ENCODE measurements around the gene PDE6C.

PDE6C gene

GRCh38 chr10:93599335-93599734 lies 13.0 kb upstream of the PDE6C start:
- H3K4me3 ChIP-seq (ENCODE audit: low read depth, low read length): no peak overlapping the region
- DNase-seq (ENCODE audit: low read depth): no peak
- TF ChIP-seq CTCF (IDR thresholded peaks at IDR 0.05; ENCODE audit: low read depth, low read length, missing control alignments): no peak

GRCh38 chr10:93599778-93600177 lies 12.6 kb upstream of the PDE6C start:
- no peak for TF ChIP-seq CTCF (IDR thresholded peaks at IDR 0.05; ENCODE audit: low read depth, low read length, missing control alignments)
- DNase-seq (ENCODE audit: low read depth): no peak
- no peak overlapping the region for H3K4me3 ChIP-seq (ENCODE audit: low read depth, low read length)

GRCh38 chr10:93600446-93601145 lies 11.7 kb upstream of the PDE6C start:
- DNase-seq (ENCODE audit: low read depth): no peak
- no peak for TF ChIP-seq CTCF (IDR thresholded peaks at IDR 0.05; ENCODE audit: low read depth, low read length, missing control alignments)
- no peak overlapping the region for H3K4me3 ChIP-seq (ENCODE audit: low read depth, low read length)

GRCh38 chr10:93601146-93601773 lies 11.1 kb upstream of the PDE6C start, which contains the start of gene RBP4:
TSS of gene RBP4 (minus strand) at chr10:93601235. CDS start at chr10:93601028, 207 bp downstream.
- TF ChIP-seq CTCF (IDR thresholded peaks at IDR 0.05; ENCODE audit: low read depth, low read length, missing control alignments): no peak
- H3K4me3 ChIP-seq (ENCODE audit: low read depth, low read length): no peak within 1 kb of the TSS
- no peak for DNase-seq (ENCODE audit: low read depth)

GRCh38 chr10:93601774-93602162 lies 10.6 kb upstream of the PDE6C start:
- no peak overlapping the region for H3K4me3 ChIP-seq (ENCODE audit: low read depth, low read length)
- DNase-seq (ENCODE audit: low read depth): no peak
- no peak for TF ChIP-seq CTCF (IDR thresholded peaks at IDR 0.05; ENCODE audit: low read depth, low read length, missing control alignments)

GRCh38 chr10:93603023-93603422 lies 9.3 kb upstream of the PDE6C start:
- no peak for TF ChIP-seq CTCF (IDR thresholded peaks at IDR 0.05; ENCODE audit: low read depth, low read length, missing control alignments)
- no peak for DNase-seq (ENCODE audit: low read depth)
- no peak overlapping the region for H3K4me3 ChIP-seq (ENCODE audit: low read depth, low read length)

- no peak for TF ChIP-seq CTCF (IDR thresholded peaks at IDR 0.05; ENCODE audit: low read depth, low read length, missing control alignments)
- H3K4me3 ChIP-seq (ENCODE audit: low read depth, low read length): no peak overlapping the region
- no peak for DNase-seq (ENCODE audit: low read depth)
Observed at GRCh38 chr10:93604146-93604545, 8.2 kb upstream of the PDE6C start.

Data from GM12864 (cell line).